T47D (cell line): Measurements from ENCODE around the gene IFI30.

Source experiments
- DNase-seq, 2 experiments: peaks; one replicate each; pipeline versions ENCODE4 v3.0.0 to v3.0.0-alpha.2; 2011 to 2012; ENCODE audit warnings: low read depth in 1 of 2, low spot score in 1 of 2
- JUND ChIP-seq: IDR thresholded peaks from 2 replicates; pipeline ENCODE4 v1.6.1; 2012; ENCODE audit warnings: low read depth
- in situ Hi-C: cut with HindIII; loops from 2 replicates; pipeline ENCODE4 v1.10.0; 2016; ENCODE audit warnings: low sequenced_read_pairs, low pct_unique_long_range_greater_than_20kb

The IFI30 gene

GRCh38 chr19:18221815-18222725 lies 48.5 kb downstream of the IFI30 start:
- DNase-seq: no peak
- no peak for TF ChIP-seq JUND
- in situ Hi-C loops: no loop called here

DNA sequence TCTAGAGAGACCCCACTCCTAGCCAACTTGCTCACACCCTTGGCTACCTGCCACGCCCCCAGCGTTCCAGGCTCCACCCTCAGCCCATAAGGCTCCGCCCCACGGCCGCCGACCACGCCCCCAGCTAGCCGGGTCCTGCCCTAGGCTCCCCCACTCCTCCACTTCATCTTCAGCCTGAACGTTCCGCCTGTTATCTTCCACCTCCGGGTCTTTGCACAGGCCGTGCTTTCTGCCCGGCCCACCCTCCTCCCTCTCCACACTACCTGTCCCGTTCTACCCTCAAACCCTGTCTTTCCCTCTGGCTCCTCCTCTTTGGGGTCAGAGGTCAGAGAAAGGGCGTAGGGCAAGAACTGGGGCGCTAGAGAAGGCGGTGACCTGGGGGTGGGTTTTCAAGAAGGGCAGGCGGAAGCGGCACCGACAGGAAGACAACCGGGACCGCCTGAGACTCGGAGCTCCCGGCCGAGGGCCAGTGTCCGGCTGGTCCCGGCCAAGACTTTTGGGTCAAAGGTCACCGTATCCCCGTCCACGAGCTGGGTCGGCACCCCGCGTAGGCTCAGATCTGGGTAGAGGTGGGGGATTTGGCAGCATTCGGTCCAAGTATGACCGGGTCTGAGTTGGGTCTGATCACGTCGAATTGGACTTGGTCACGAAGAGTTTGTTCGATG lies 50.4 kb downstream of the IFI30 start:
- in situ Hi-C loops: no loop called here
- TF ChIP-seq JUND: no peak
- DNase-seq: peak in 1 of 2 experiments; percentile 69

GRCh38 chr19:18224525-18225354 lies 51.1 kb downstream of the IFI30 start:
- peak; percentile 95 to 98 for DNase-seq
- no peak for TF ChIP-seq JUND
- in situ Hi-C loops: no loop called here

DNA sequence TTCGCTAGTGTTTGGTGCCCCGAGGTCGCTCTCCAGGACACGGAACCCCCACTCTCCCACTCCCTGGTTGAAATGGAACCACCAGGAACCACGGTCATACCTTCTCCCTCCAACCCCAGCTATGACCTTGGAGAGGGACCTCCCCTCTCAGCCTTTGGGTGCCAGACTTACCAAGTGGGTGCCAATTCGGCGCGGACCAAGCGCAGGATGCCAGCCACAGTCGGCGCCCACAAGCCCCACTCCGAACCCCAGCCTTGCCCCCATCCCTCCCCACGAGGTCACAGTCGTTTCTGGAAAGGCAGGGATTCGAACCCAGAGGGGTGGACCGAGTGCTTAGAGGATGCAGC lies 51.7 kb downstream of the IFI30 start:
- no peak for TF ChIP-seq JUND
- in situ Hi-C loops: no loop called here

DNA sequence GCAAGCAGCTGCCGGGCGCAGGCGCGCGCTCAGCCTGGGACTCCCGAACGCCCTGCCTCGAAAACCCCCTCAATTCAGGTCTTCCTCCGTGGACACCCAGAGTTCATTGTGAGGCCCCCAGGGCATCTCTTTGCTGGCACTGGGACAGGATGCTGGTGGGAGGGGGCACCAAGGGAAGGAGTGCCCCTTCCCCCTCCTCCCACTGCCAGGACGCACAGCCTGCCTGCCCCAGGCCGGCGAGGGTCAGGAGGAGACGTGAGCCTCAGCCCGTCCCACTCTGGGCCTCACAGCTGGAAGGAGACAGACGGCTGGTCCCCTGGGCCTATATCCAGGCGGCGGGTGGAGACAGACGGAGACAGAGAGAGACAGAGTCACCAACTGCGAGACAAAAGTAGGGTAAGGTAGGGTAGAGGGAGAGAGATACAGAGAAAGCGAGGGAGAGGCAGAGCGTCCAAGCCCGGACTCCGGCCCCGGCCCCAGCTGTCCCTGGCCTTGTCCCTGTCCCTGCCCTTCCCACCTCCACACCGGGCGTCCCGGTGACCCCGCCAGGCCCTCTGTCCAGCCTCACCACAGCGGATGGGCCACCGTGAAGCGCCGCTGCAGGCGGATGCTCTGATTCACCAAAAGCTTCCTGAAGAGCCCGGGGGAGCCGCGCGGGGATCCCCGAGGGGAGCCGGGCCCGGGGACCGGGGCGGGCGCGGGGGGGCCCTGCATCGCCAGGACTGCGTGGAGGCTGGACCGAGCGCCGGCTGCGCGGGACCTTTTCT lies 52.3 kb downstream of the IFI30 start, which contains the start of gene PDE4C:
Gene PDE4C (minus strand): TSS at position 737 of the 767 bp plus-strand sequence. CDS start 23 bp downstream, at position 714.
- TF ChIP-seq JUND: no peak
- no peak for DNase-seq
- in situ Hi-C loops: no loop called here

More for the DNA sequence above, 51.7 kb downstream of the IFI30 start:
- DNase-seq: no peak

GRCh38 chr19:18226956-18227780 lies 53.6 kb downstream of the IFI30 start:
- no peak for DNase-seq
- no peak for TF ChIP-seq JUND
- in situ Hi-C loops: no loop called here
